ENCODE measurements around the gene SEMA5B.

The SEMA5B gene

GRCh38 chr3:122956693-122957455, 70.7 kb downstream of the SEMA5B start:
- H3K27ac ChIP-seq (replicated peaks): no peak overlapping the region
- H3K27me3 ChIP-seq (ENCODE audit: insufficient read depth, poor library complexity, severe bottlenecking): peaks cover 2% of the 10 kb centered on the region

GRCh38 chr3:122955916-122956692, 71.5 kb downstream of the SEMA5B start:
- no peak overlapping the region for H3K4me3 ChIP-seq (replicated peaks; ENCODE audit: insufficient read depth, low read length)

More at GRCh38 chr3:122956693-122957455, 70.7 kb downstream of the SEMA5B start:
- no peak for DNase-seq (ENCODE audit: low read depth in 1 of 2, low spot score in 1 of 2)
- no peak overlapping the region for H3K4me3 ChIP-seq (replicated peaks; ENCODE audit: insufficient read depth, low read length)
- TF ChIP-seq REST (IDR thresholded peaks at IDR 0.05; ENCODE audit: insufficient replicate concordance, low read depth): no peak
- TF ChIP-seq CTCF (IDR thresholded peaks at IDR 0.05; ENCODE audit: insufficient read depth, low read length): no peak

More at GRCh38 chr3:122955916-122956692, 71.5 kb downstream of the SEMA5B start:
- Histone ChIP-seq H3K27ac (replicated peaks) (no peak overlapping the region), H3K27me3 (ENCODE audit: insufficient read depth, poor library complexity, severe bottlenecking) (peaks cover 2% of the 10 kb centered on the region)
- no peak for TF ChIP-seq CTCF (IDR thresholded peaks at IDR 0.05; ENCODE audit: insufficient read depth, low read length)
- TF ChIP-seq POLR2AphosphoS5 (IDR thresholded peaks at IDR 0.05; ENCODE audit: low read depth): no peak
- no peak for TF ChIP-seq GABPA (IDR thresholded peaks at IDR 0.05; ENCODE audit: low read depth)
- no peak for TF ChIP-seq REST (IDR thresholded peaks at IDR 0.05; ENCODE audit: insufficient replicate concordance, low read depth)
- no peak for TF ChIP-seq SPI1 (IDR thresholded peaks at IDR 0.05; ENCODE audit: borderline replicate concordance, low read depth)
- no peak for DNase-seq (ENCODE audit: low read depth in 1 of 2, low spot score in 1 of 2)

Data from HL-60 (cell line).